Psoas muscle (tissue), 8 donors: ENCODE measurements around the gene FBXO31. TPM values are rescaled to one million over a fixed set of nuclear protein-coding genes. Genes with fewer than 3 reads are reported as not detected.
A peak's percentile ranks its signal among the peaks of the same experiment; 100 is the strongest.

Experiments
- ATAC-seq, 4 donors: fragments of 200-7000 bp; cut with Tn5 transposase; one replicate each; pipeline ENCODE4 v1.9.1; 2020; ENCODE audit warnings: moderate library complexity in 3 of 4, mild to moderate bottlenecking in 2 of 4
- DNase-seq, 2 donors: peaks; one replicate each; pipeline ENCODE4 v3.0.0-alpha.2; 2020
- H3K27ac ChIP-seq: fragments of 200-600 bp; one replicate; pipeline ENCODE4 v1.8.0; 2022
- H3K27me3 ChIP-seq, 3 donors: fragments of 200-600 bp in 1 of 3; one replicate each; pipeline versions ENCODE4 v1.6.1 to v1.8.0; 2013 to 2022; ENCODE audit warnings: low read length in 2 of 3, mild to moderate bottlenecking in 2 of 3, moderate library complexity in 1 of 3; ENCODE audit not compliant: insufficient read depth in 3 of 3
- H3K36me3 ChIP-seq, 2 donors: fragments of 200-600 bp in 1 of 2; one replicate each; pipeline versions ENCODE4 v1.6.1 to v1.8.0; 2013 to 2022; ENCODE audit warnings: low read depth in 1 of 2, mild to moderate bottlenecking in 1 of 2, moderate library complexity in 1 of 2; ENCODE audit not compliant: insufficient read depth in 1 of 2
- H3K4me1 ChIP-seq: fragments of 200-600 bp; one replicate; pipeline ENCODE4 v1.8.0; 2022
- H3K4me3 ChIP-seq: fragments of 200-600 bp; one replicate; pipeline ENCODE4 v1.8.0; 2022; ENCODE audit warnings: mild to moderate bottlenecking
- H3K9me3 ChIP-seq: fragments of 200-600 bp; one replicate; pipeline ENCODE4 v1.8.0; 2022
- CTCF ChIP-seq: fragments of 200-600 bp; IDR thresholded peaks from one replicate; pipeline ENCODE4 v1.8.0; 2022; ENCODE audit warnings: antibody characterized with exemption
- WGBS, 3 donors: extraction: QIAGEN DNeasy Blood & Tissue Kit; methylation state at CpG; one replicate each; pipeline versions ENCODE4 v1.1.6 to v1.1.7; 2013; 5-methylcytosine and 5-hydroxymethylcytosine counted together
- intact Hi-C, 2 donors: fragments of 100-400 bp; cut with DNase I; formaldehyde crosslinking; loops; one replicate each; pipeline versions ENCODE4 v1.11.0 to v1.14.2; 2022
- polyA plus RNA-seq, 3 donors: library from polyadenylated mRNA; stranded (reverse); fragments of 200-250 nt; gene quantifications; one replicate each; pipeline ENCODE4 v1.2.3, GENCODE V29; 2013
- total RNA-seq, 4 donors: library from RNA; stranded (reverse); fragmentation: NEBNext Ultra II Directional in 2 of 4; extraction: Animal tissue kit (Norgen Biotek cat#: 25700) in 2 of 4; gene quantifications; one replicate each; pipeline versions ENCODE4 v1.2.1 to v1.2.4, GENCODE V29; 2021 to 2023
- donor health status: healthy with polysubstance abuse.
- donor health status: DM: no; HTN: no; CAD: no; lungs with moderate emphysema.
- donor health status: Bipolar disorder and iron deficiency.
- donor health status: healthy.
- donor health status: DM: yes; HTN: yes; CAD: no.
- donor health status: DM: no; HTN: no; CAD: no.
- donor health status: DM: no; HTN: no; CAD: no.
- donor health status: DM: yes; HTN: yes; CAD: no.

FBXO31 gene
- total and polyA plus RNA-seq, 7 donors = 26.3 to 103 (median 95.3) TPM

- Histone ChIP-seq H3K27me3 (no peaks in the 10 kb centered on the region), H3K9me3 (no peaks in the 10 kb centered on the region), H3K4me3 (no peak overlapping the region), H3K27ac (no peak overlapping the region), H3K36me3 (peaks cover 3 to 60% of the 10 kb centered on the region in 2 donors), H3K4me1 (peaks cover 32% of the 10 kb centered on the region)
- ATAC-seq (no peak), DNase-seq (peak in 1 of 2 donors; percentile 44)
- intact Hi-C loops = loop anchor here in 1 of 2 donors (5.0 kb wide), 1 partner anchor 43 kb away; no protein-coding TSS in a partner anchor
- TF ChIP-seq CTCF = no peak
- 86 to 88% (median 86%) methylated on average over 20 of the region's 20 CpGs for WGBS, 3 donors
These were observed 53.9 kb downstream of the FBXO31 start for GRCh38 chr16:87329436-87330256.

GRCh38 chr16:87328846-87329245 lies 54.7 kb downstream of the FBXO31 start:
- peak in 1 of 2 donors; percentile 49 for DNase-seq
- H3K27ac ChIP-seq = no peak overlapping the region
- WGBS, 3 donors = 65 to 78% (median 73%) methylated on average over 12 of the region's 12 CpGs
- no peak overlapping the region for H3K4me3 ChIP-seq
- no peaks in the 10 kb centered on the region for H3K27me3 ChIP-seq
- no peak for ATAC-seq
- peaks cover 38% of the 10 kb centered on the region for H3K4me1 ChIP-seq
- H3K36me3 ChIP-seq = peaks cover 0 to 52% of the 10 kb centered on the region in 2 donors
- intact Hi-C loops = loop anchor here in 1 of 2 donors (5.0 kb wide), 1 partner anchor 43 kb away; no protein-coding TSS in a partner anchor
- no peak for TF ChIP-seq CTCF
- H3K9me3 ChIP-seq = no peaks in the 10 kb centered on the region

GRCh38 chr16:87327798-87328495 lies 55.6 kb downstream of the FBXO31 start:
- Histone ChIP-seq H3K27me3 (no peaks in the 10 kb centered on the region), H3K27ac (no peak overlapping the region), H3K36me3 (peaks cover 0 to 43% of the 10 kb centered on the region in 2 donors), H3K9me3 (no peaks in the 10 kb centered on the region), H3K4me3 (no peak overlapping the region), H3K4me1 (peaks cover 30% of the 10 kb centered on the region)
- peak in 1 of 2 donors; percentile 38 for DNase-seq
- TF ChIP-seq CTCF = no peak
- no peak for ATAC-seq
- WGBS, 3 donors = 84 to 92% (median 87%) methylated on average over 19 of the region's 19 CpGs
- intact Hi-C loops = loop anchor here in 1 of 2 donors (5.0 kb wide), 1 partner anchor 44 kb away; no protein-coding TSS in a partner anchor

GRCh38 chr16:87326151-87326571 lies 57.4 kb downstream of the FBXO31 start:
- Histone ChIP-seq H3K4me3 (no peak overlapping the region), H3K36me3 (peaks cover 0 to 36% of the 10 kb centered on the region in 2 donors), H3K27me3 (no peaks in the 10 kb centered on the region), H3K4me1 (peaks cover 21% of the 10 kb centered on the region), H3K27ac (peak overlapping the region; percentile 2), H3K9me3 (no peaks in the 10 kb centered on the region)
- WGBS, 3 donors = 34 to 53% (median 39%) methylated on average over 11 of the region's 11 CpGs
- intact Hi-C loops = loop anchor here in 1 of 2 donors (5.0 kb wide), 1 partner anchor 46 kb away; no protein-coding TSS in a partner anchor
- DNase-seq = peak in 1 of 2 donors; percentile 54
- peak; percentile 16 to 34 (median 24) for ATAC-seq
- no peak for TF ChIP-seq CTCF
